IPS DF 4.7 (cell line): ENCODE results near the gene FHIT.
A peak's percentile ranks its signal among the peaks of the same experiment; 100 is the strongest.
"Not testable (repeated sequence)": the region's sequence is repeated elsewhere in the genome, so short reads cannot be mapped to it uniquely, and the experiment has no call there.

Experiments
- DNase-seq: peaks from one replicate; pipeline ENCODE4 v3.0.0-alpha.2; 2013; ENCODE audit warnings: low spot score; ENCODE audit errors: extremely low read depth

Gene FHIT

GRCh38 chr3:59812237-59813147 is 1438.8 kb downstream of the FHIT start:
- no peak for DNase-seq

- DNase-seq = no peak
Measured at GRCh38 chr3:59811160-59811559, 1440.1 kb downstream of the FHIT start.

- no peak for DNase-seq
Measured at GRCh38 chr3:59810606-59811005, 1440.6 kb downstream of the FHIT start.

- DNase-seq = no peak
Measured at GRCh38 chr3:59809710-59810444, 1441.4 kb downstream of the FHIT start.

GRCh38 chr3:59809016-59809415 is 1442.2 kb downstream of the FHIT start:
- no peak for DNase-seq

- DNase-seq = no peak
Measured at GRCh38 chr3:59808446-59808845, 1442.8 kb downstream of the FHIT start.

GRCh38 chr3:59803268-59803667 is 1448.0 kb downstream of the FHIT start:
- DNase-seq = no peak

GRCh38 chr3:59802453-59802852 is 1448.8 kb downstream of the FHIT start:
- DNase-seq = not testable (repeated sequence)

- DNase-seq = no peak
Measured at GRCh38 chr3:59802045-59802444, 1449.2 kb downstream of the FHIT start.

GRCh38 chr3:59800481-59800880 is 1450.8 kb downstream of the FHIT start:
- no peak for DNase-seq

- no peak for DNase-seq
Measured at GRCh38 chr3:59798372-59799086, 1452.7 kb downstream of the FHIT start.

GRCh38 chr3:59797533-59797932 is 1453.7 kb downstream of the FHIT start:
- no peak for DNase-seq

- no peak for DNase-seq
Measured at GRCh38 chr3:59796456-59796855, 1454.8 kb downstream of the FHIT start.

- no peak for DNase-seq
Measured at GRCh38 chr3:59795756-59796155, 1455.5 kb downstream of the FHIT start.

- DNase-seq = no peak
Measured at GRCh38 chr3:59793976-59794375, 1457.3 kb downstream of the FHIT start.

GRCh38 chr3:59791774-59792308 is 1459.4 kb downstream of the FHIT start:
- DNase-seq = no peak

- DNase-seq = no peak
Measured at GRCh38 chr3:59790241-59790640, 1461.0 kb downstream of the FHIT start.

GRCh38 chr3:59788801-59789200 is 1462.5 kb downstream of the FHIT start:
- no peak for DNase-seq

GRCh38 chr3:59788133-59788532 is 1463.1 kb downstream of the FHIT start:
- no peak for DNase-seq

GRCh38 chr3:59786374-59786773 is 1464.9 kb downstream of the FHIT start:
- no peak for DNase-seq

GRCh38 chr3:59784164-59784563 is 1467.1 kb downstream of the FHIT start:
- DNase-seq = peak; percentile 25
